ENCODE data around the gene MAGI1.

The MAGI1 gene

GRCh38 chr3:65607101-65607500 lies 431.6 kb downstream of the MAGI1 start:
- no peak for DNase-seq

GRCh38 chr3:65605876-65606432 lies 432.8 kb downstream of the MAGI1 start:
- no peak for DNase-seq

- DNase-seq = no peak
Measured at GRCh38 chr3:65604863-65605526, 433.7 kb downstream of the MAGI1 start.

- DNase-seq = no peak
Measured at GRCh38 chr3:65603631-65604030, 435.1 kb downstream of the MAGI1 start.

- no peak for DNase-seq
Measured at GRCh38 chr3:65600888-65601287, 437.8 kb downstream of the MAGI1 start.

- no peak for DNase-seq
Measured at GRCh38 chr3:65597952-65598413, 440.7 kb downstream of the MAGI1 start.

- no peak for DNase-seq
Measured at GRCh38 chr3:65597226-65597951, 441.3 kb downstream of the MAGI1 start.

- no peak for DNase-seq
Measured at GRCh38 chr3:65596571-65597225, 442.0 kb downstream of the MAGI1 start.

GRCh38 chr3:65596029-65596300 lies 442.8 kb downstream of the MAGI1 start:
- DNase-seq = no peak

- no peak for DNase-seq
Measured at GRCh38 chr3:65595222-65596028, 443.3 kb downstream of the MAGI1 start.

GRCh38 chr3:65593780-65594752 lies 444.7 kb downstream of the MAGI1 start:
- DNase-seq = no peak

GRCh38 chr3:65591313-65591712 lies 447.4 kb downstream of the MAGI1 start:
- no peak for DNase-seq

- DNase-seq = no peak
Measured at GRCh38 chr3:65588884-65589283, 449.8 kb downstream of the MAGI1 start.

- DNase-seq = no peak
Measured at GRCh38 chr3:65587650-65588439, 450.9 kb downstream of the MAGI1 start.

- DNase-seq = no peak
Measured at GRCh38 chr3:65584913-65585312, 453.8 kb downstream of the MAGI1 start.

- DNase-seq = no peak
Measured at GRCh38 chr3:65584002-65584401, 454.7 kb downstream of the MAGI1 start.

GRCh38 chr3:65583188-65583587 lies 455.5 kb downstream of the MAGI1 start:
- DNase-seq = no peak

GRCh38 chr3:65582012-65582717 lies 456.6 kb downstream of the MAGI1 start:
- DNase-seq = no peak

GRCh38 chr3:65581313-65581712 lies 457.4 kb downstream of the MAGI1 start:
- no peak for DNase-seq

GRCh38 chr3:65578861-65579260 lies 459.9 kb downstream of the MAGI1 start:
- DNase-seq = no peak

All from stimulated activated CD4-positive, alpha-beta T cell treated with anti-CD3 and anti-CD28 coated beads, Interleukin-1b, Interleukin-23, amount 100 ng/mL, for 48 hours (primary cell).